B cell (primary cell): Measurements from ENCODE around the gene EFR3B.

Experiments
- EZH2 ChIP-seq: IDR thresholded peaks from 2 replicates; pipeline ENCODE4 v1.6.1; 2012; ENCODE audit warnings: borderline replicate concordance, low read depth, mild to moderate bottlenecking, moderate library complexity, low read length; ENCODE audit not compliant: insufficient read depth, poor library complexity, severe bottlenecking
- TF ChIP-seq, protein P1 (sequence below): fragments of 200-600 bp; IDR thresholded peaks from one replicate; pipeline ENCODE4 v1.8.0; 2022; ENCODE audit warnings: antibody characterized with exemption, mild to moderate bottlenecking

DNA sequence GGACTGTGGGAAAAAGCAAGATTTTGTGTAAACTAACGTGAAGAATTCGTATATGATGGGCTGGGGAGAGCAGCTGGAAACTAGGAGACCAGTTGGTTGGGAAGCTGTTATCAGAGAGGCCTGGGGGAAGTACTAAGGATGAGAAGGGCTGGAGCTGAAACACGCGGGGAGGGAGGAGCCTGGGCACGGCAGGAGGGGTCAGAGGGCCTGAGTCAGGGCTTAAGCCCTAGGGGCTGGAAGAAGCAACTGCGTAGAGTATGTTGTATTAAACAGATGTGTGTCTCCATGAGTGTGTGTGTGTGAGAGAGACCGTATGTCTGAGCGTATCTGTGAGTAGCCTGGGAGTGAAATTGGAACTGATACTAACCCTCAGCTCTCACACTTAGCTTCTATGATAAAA, 118.1 kb downstream of the EFR3B start:
- TF ChIP-seq, protein P1, sequence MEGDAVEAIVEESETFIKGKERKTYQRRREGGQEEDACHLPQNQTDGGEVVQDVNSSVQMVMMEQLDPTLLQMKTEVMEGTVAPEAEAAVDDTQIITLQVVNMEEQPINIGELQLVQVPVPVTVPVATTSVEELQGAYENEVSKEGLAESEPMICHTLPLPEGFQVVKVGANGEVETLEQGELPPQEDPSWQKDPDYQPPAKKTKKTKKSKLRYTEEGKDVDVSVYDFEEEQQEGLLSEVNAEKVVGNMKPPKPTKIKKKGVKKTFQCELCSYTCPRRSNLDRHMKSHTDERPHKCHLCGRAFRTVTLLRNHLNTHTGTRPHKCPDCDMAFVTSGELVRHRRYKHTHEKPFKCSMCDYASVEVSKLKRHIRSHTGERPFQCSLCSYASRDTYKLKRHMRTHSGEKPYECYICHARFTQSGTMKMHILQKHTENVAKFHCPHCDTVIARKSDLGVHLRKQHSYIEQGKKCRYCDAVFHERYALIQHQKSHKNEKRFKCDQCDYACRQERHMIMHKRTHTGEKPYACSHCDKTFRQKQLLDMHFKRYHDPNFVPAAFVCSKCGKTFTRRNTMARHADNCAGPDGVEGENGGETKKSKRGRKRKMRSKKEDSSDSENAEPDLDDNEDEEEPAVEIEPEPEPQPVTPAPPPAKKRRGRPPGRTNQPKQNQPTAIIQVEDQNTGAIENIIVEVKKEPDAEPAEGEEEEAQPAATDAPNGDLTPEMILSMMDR = no peak
- TF ChIP-seq EZH2 = no peak
